HepG2 (cell line): ENCODE data around the gene STK25. TPM values are rescaled to one million over a fixed set of nuclear protein-coding genes. Genes with fewer than 3 reads are reported as not detected.
A peak's percentile ranks its signal among the peaks of the same experiment; 100 is the strongest.
"Not testable (repeated sequence)": the region's sequence is repeated elsewhere in the genome, so short reads cannot be mapped to it uniquely, and the experiment has no call there.

Experiments used
- ATAC-seq: fragments of 200-7000 bp; cut with Tn5 transposase; 3 replicates; pipeline ENCODE4 v1.9.1; 2020; ENCODE audit warnings: mild to moderate bottlenecking, moderate library complexity
- BruUV-seq: library from RNA; stranded (reverse); fragments of 400-500 nt; replicated peaks from 2 replicates; lab custom pipeline; 2021; lab: Mats Ljungman, UMichigan
- CTCF ChIA-PET: fragments of 300-600 bp; formaldehyde crosslinking; extraction: SDS; loops from one replicate; lab custom pipeline; 2021; ENCODE audit warnings: low total read pairs, inconsistent platforms, low intra/inter-chr PET ratio; lab: Yijun Ruan, JAX
- POLR2A ChIA-PET: fragments of 350-600 bp; sonication (Branson Sonifier 250); formaldehyde crosslinking; loops from one replicate; lab custom pipeline; 2020; ENCODE audit warnings: antibody characterized with exemption, inconsistent platforms; lab: Yijun Ruan, JAX
- DNase-seq: peaks from one replicate; pipeline ENCODE4 v3.0.0-alpha.2; 2015; ENCODE audit warnings: low spot score
- FAIRE-seq: peaks from 3 replicates; lab custom pipeline; 2011; peaks lifted over from hg19 to GRCh38; lab: Jason Lieb, UNC
- H2AFZ ChIP-seq: one replicate; pipeline ENCODE4 v1.6.1; 2011; ENCODE audit warnings: low read length, inconsistent platforms
- H3K27ac ChIP-seq: fragments of 300-600 bp; 3 replicates; pipeline ENCODE4 v1.8.0; 2011; ENCODE audit warnings: mixed run types, mild to moderate bottlenecking, mixed read lengths, low read length, inconsistent platforms; ENCODE audit not compliant: insufficient read depth; ENCODE audit errors: extremely low read length
- H3K27me3 ChIP-seq, 2 experiments: fragments of 200-600 bp in 1 of 2; 2 replicates in 1 of 2; 3 replicates in 1 of 2; pipeline versions ENCODE4 v1.6.0 to v1.8.0; 2011; ENCODE audit warnings: low read length in 2 of 2, mild to moderate bottlenecking in 2 of 2, moderate library complexity in 2 of 2, inconsistent platforms in 1 of 2; ENCODE audit not compliant: insufficient read depth in 2 of 2, control insufficient read depth in 1 of 2
- H3K36me3 ChIP-seq, 2 experiments: fragments of 200-600 bp in 1 of 2; replicated peaks in 1 of 2; 2 replicates in 1 of 2; 3 replicates in 1 of 2; pipeline versions ENCODE4 v1.5.1 to v1.8.0; 2011; ENCODE audit warnings: low read length in 2 of 2, inconsistent platforms in 1 of 2; ENCODE audit not compliant: insufficient read depth in 2 of 2, control insufficient read depth in 1 of 2
- H3K4me1 ChIP-seq: 2 replicates; pipeline ENCODE4 v1.5.1; 2012; ENCODE audit warnings: low read length, inconsistent platforms; ENCODE audit not compliant: insufficient read depth
- H3K4me2 ChIP-seq: 2 replicates; pipeline ENCODE4 v1.6.0; 2011; ENCODE audit warnings: low read depth, low read length, inconsistent platforms
- H3K4me3 ChIP-seq, 3 experiments: fragments of 200-600 bp in 1 of 3; sonication (generic), shearing (Covaris generic) in 1 of 3; replicated peaks in 1 of 3; 2 replicates each; pipeline ENCODE4 v1.5.1; 2011 to 2016; ENCODE audit warnings: low read length in 3 of 3, inconsistent platforms in 2 of 3, low read depth in 2 of 3, mild to moderate bottlenecking in 2 of 3, control low read depth in 1 of 3, mixed read lengths in 1 of 3; ENCODE audit not compliant: insufficient read depth in 1 of 3
- H3K79me2 ChIP-seq: one replicate; pipeline ENCODE4 v1.6.1; 2011; ENCODE audit warnings: low read length, inconsistent platforms; ENCODE audit not compliant: insufficient read depth
- H3K9ac ChIP-seq: 2 replicates; pipeline ENCODE4 v1.6.0; 2011; ENCODE audit warnings: mild to moderate bottlenecking, low read depth, low read length, inconsistent platforms; ENCODE audit not compliant: insufficient read depth
- H3K9me3 ChIP-seq: 2 replicates; pipeline ENCODE4 v1.5.1; 2012; ENCODE audit warnings: mild to moderate bottlenecking, low read length
- H4K20me1 ChIP-seq: 2 replicates; pipeline ENCODE4 v1.6.0; 2011; ENCODE audit warnings: inconsistent platforms, mild to moderate bottlenecking, low read length, moderate library complexity; ENCODE audit not compliant: insufficient read depth
- FOXK1 ChIP-seq: sonication (generic); formaldehyde crosslinking; IDR thresholded peaks from 2 replicates; pipeline ENCODE4 v1.4.0; 2020; ENCODE audit warnings: low read depth, missing genetic modification reagents, borderline replicate concordance
- MAFF ChIP-seq: IDR thresholded peaks from 2 replicates; pipeline ENCODE4 v1.6.1; 2011; ENCODE audit warnings: low read depth, low read length, improper control_type of control experiment
- MAFK ChIP-seq, 2 experiments: IDR thresholded peaks in 1 of 2; conservative IDR thresholded peaks in 1 of 2; 2 replicates each; pipeline ENCODE4 v1.6.1; 2011; ENCODE audit warnings: improper control_type of control experiment in 2 of 2, low read length in 2 of 2
- WGBS: methylation state at CpG from one replicate; pipeline ENCODE4 v1.1.6; 2017; ENCODE audit warnings: low lambda C conversion rate; 5-methylcytosine and 5-hydroxymethylcytosine counted together
- in situ Hi-C: cut with HindIII; loops from 2 replicates; pipeline ENCODE4 v1.10.0; 2017; ENCODE audit warnings: low pct_unique_long_range_greater_than_20kb; ENCODE audit not compliant: extremely low pct_ligation_motif_present
- intact Hi-C: fragments of 100-400 bp; cut with micrococcal nuclease; formaldehyde crosslinking; loops from one replicate; pipeline ENCODE4 v1.10.0; 2022; ENCODE audit not compliant: unreplicated experiment
- polyA plus RNA-seq, 8 experiments: library from polyadenylated mRNA; depleted of rRNA in 3 of 8; stranded (reverse) in 7 of 8; unstranded in 1 of 8; fragments of >200 nt; fragmentation: Illumina TruSeq in 4 of 8; extraction: Trizol in 4 of 8; gene quantifications; 2 replicates each; pipeline versions ENCODE4 v1.2.1 to v1.2.3, GENCODE V29; 2011 to 2016; ENCODE audit warnings: low read depth in 4 of 8, missing spikeins in 1 of 8, mixed read lengths in 1 of 8; ENCODE audit not compliant: insufficient read depth in 1 of 8
- total RNA-seq, 5 experiments: library from RNA; depleted of rRNA; stranded (reverse); fragments of >200 nt; fragmentation: Illumina TruSeq; extraction: Trizol; gene quantifications; 2 replicates each; pipeline ENCODE4 v1.2.3, GENCODE V29; 2016; ENCODE audit warnings: low read depth in 1 of 5

The STK25 gene
- total and polyA plus RNA-seq, 2 of the 13 experiments (the other 11 are each of a cell fraction or from before 2014, with no cell fraction given) = 177 to 481 TPM

DNA sequence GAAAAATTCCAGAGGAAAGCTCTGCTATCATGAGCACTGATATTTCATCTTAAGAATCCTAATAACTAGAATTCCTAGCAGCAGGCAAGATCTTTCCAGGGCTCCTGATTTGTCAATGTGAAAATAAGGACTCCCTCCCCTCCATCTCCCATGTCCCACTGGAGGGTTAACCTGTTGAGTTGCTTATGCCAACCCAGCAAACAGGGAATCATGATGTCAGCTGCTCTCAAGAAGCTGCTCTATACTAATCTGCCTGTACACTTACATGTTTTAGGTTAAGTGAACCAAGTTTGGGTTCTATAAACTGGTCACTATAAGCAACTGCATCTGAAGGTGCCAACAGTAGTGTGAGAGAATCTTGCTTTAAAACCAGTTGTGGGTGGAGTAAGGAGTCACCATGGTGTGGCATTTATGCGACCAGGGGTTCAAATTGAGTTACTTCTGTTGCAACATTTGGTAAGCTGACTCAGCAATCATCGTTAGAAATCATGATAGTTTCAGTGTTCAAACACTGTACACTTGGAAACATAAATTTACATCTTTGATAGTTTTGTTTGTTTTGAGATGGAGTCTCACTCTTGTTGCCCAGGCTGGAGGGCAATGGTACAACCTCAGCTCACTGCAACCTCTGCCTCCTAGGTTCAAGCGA lies 53.4 kb downstream of the STK25 start:
- no peak for DNase-seq
- TF ChIP-seq MAFK (conservative IDR thresholded peaks at IDR 0.05 in 1 of 2, IDR thresholded peaks at IDR 0.05 in 1 of 2; ENCODE audit: low read length in 2 of 2) (peak; percentile 93 to 95), MAFF (peak; percentile 92), FOXK1 (CRISPR knock-in tag) (no peak)
- no peaks in the 10 kb centered on the region for H3K27me3 ChIP-seq
- H3K4me1 ChIP-seq = no peaks in the 10 kb centered on the region
- no peaks in the 10 kb centered on the region for H3K36me3 ChIP-seq
- H3K79me2 ChIP-seq = no peaks in the 10 kb centered on the region
- no TSS peak for BruUV-seq
- H3K4me3 ChIP-seq = no peak overlapping the region
- POLR2A ChIA-PET = no interaction called here
- no peak overlapping the region for H2AFZ ChIP-seq
- FAIRE-seq = peak; percentile 8
- H3K27ac ChIP-seq = no peak overlapping the region
- CTCF ChIA-PET = no interaction called here
- WGBS = 81% methylated on average over 3 of the region's 3 CpGs
- no peaks in the 10 kb centered on the region for H3K9me3 ChIP-seq
- no peaks in the 10 kb centered on the region for H4K20me1 ChIP-seq
- no peak for ATAC-seq
- intact Hi-C loops = no loop called here
- no peak overlapping the region for H3K9ac ChIP-seq
- in situ Hi-C loops = no loop called here
- H3K4me2 ChIP-seq = no peak overlapping the region

DNA sequence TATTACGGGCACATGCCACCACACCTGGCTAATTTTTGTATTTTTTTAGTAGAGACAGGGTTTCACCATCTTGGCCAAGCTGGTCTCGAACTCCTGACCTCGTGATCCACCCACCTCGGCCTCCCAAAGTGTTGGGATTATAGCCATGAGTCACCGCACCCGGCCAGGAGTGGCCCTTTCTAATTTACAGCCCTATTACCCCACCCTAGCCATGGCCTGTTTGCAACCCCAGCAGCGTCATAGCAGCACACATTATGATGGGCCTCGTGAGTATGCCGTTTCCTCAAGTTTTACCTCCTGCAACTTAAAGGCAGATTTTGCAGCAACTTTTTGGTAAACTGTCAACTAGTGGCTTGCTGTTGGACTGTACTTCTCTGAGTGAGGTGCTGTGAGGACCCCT lies 54.5 kb downstream of the STK25 start:
- DNase-seq, H3K27me3 ChIP-seq, H3K79me2 ChIP-seq, H4K20me1 ChIP-seq, H3K9me3 ChIP-seq, BruUV-seq, ATAC-seq, POLR2A ChIA-PET, H3K9ac ChIP-seq, intact Hi-C loops, in situ Hi-C loops, H3K27ac ChIP-seq, H3K4me3 ChIP-seq, H2AFZ ChIP-seq, H3K36me3 ChIP-seq, CTCF ChIA-PET, H3K4me2 ChIP-seq, FAIRE-seq, H3K4me1 ChIP-seq: not testable (repeated sequence)
- 96% methylated on average over 9 of the region's 9 CpGs for WGBS
